Measurements from ENCODE around the gene MYH13.

- no peak for TF ChIP-seq EP300 (IDR thresholded peaks at IDR 0.05)
- TF ChIP-seq, protein P1, sequence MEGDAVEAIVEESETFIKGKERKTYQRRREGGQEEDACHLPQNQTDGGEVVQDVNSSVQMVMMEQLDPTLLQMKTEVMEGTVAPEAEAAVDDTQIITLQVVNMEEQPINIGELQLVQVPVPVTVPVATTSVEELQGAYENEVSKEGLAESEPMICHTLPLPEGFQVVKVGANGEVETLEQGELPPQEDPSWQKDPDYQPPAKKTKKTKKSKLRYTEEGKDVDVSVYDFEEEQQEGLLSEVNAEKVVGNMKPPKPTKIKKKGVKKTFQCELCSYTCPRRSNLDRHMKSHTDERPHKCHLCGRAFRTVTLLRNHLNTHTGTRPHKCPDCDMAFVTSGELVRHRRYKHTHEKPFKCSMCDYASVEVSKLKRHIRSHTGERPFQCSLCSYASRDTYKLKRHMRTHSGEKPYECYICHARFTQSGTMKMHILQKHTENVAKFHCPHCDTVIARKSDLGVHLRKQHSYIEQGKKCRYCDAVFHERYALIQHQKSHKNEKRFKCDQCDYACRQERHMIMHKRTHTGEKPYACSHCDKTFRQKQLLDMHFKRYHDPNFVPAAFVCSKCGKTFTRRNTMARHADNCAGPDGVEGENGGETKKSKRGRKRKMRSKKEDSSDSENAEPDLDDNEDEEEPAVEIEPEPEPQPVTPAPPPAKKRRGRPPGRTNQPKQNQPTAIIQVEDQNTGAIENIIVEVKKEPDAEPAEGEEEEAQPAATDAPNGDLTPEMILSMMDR (IDR thresholded peaks at IDR 0.05): no peak
- TF ChIP-seq POLR2A (IDR thresholded peaks at IDR 0.05): no peak
Observed at GRCh38 chr17:10309003-10309974, 63.5 kb downstream of the MYH13 start.
